HEK293T (cell line): ENCODE results near the gene C6orf58.

Experiments used
- BHLHE40 ChIP-seq: fragments of 450-650 bp; IDR thresholded peaks from 2 replicates; pipeline ENCODE4 v1.6.1; 2016; ENCODE audit warnings: mild to moderate bottlenecking, moderate library complexity, borderline replicate concordance
- FOXK2 ChIP-seq: fragments of 450-650 bp; IDR thresholded peaks from 2 replicates; pipeline ENCODE4 v1.6.1; 2016; ENCODE audit warnings: mild to moderate bottlenecking

- TF ChIP-seq BHLHE40 (no peak), FOXK2 (no peak)
Measured at GRCh38 chr6:127576874-127577273, at the start of gene C6orf58.
